Measurements from ENCODE around the gene LTK. TPM values are rescaled to one million over a fixed set of nuclear protein-coding genes. Genes with fewer than 3 reads are reported as not detected.

LTK gene
- total RNA-seq, 4 donors from 2014 or later = 13.8 to 39.0 (median 26.3) TPM; not detected in 1

DNA sequence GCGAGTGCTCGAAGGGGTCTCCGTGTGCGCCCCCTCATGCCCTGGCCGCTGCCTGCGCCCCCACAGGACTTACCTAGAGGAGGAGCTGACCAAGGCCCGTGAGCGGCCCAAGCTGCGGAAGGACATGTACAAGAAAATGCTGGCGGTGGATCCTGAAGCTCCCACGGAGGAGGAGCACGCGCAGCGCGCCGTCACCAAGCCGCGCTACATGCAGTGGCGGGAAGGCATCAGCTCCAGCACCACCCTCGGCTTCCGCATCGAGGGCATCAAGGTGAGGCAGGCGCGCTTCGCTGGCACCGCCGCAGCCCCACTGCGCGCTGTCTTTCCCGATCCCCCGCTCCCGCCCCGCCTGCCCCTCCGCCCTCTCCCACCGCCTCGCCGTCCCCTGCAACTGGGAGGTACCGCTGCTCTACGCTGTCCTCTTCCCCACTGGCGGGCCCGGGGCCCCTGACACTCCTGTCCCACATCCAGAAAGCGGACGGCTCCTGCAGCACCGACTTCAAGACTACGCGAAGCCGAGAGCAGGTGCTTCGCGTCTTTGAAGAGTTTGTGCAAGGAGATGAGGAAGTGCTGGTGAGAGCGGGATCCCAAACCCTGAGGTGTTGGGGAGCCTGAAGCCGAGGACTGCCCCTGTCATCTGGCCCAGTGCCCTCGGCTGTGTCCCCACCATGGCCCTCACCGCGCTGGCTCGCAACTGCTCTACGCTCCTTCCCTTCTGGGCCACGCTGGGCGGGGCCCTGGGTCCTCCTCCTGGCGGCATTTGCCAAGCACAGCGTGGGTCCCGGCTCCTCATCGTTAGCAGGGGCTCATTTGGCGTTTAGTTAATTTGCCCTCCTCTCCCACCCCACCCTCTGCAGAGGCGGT, 11.5 kb downstream of the LTK start:
- peaks cover 2 to 25% (median 15%) of the 10 kb centered on the region in 4 donors for H3K4me1 ChIP-seq
- H3K27ac ChIP-seq = no peak overlapping the region
- H3K9me3 ChIP-seq = no peaks in the 10 kb centered on the region
- peaks cover 0 to 6% of the 10 kb centered on the region in 2 donors for H3K27me3 ChIP-seq
- H3K4me3 ChIP-seq = peak overlapping the region in 3 of 4 donors; percentile 29 to 40 (median 40)
- peaks cover 0 to 26% (median 0%) of the 10 kb centered on the region in 3 donors for H3K36me3 ChIP-seq
- TF ChIP-seq POLR2A (IDR thresholded peaks at IDR 0.05) (no peak), CTCF (IDR thresholded peaks at IDR 0.05) (no peak)
- DNase-seq = peak in 1 of 3 donors; percentile 35

DNA sequence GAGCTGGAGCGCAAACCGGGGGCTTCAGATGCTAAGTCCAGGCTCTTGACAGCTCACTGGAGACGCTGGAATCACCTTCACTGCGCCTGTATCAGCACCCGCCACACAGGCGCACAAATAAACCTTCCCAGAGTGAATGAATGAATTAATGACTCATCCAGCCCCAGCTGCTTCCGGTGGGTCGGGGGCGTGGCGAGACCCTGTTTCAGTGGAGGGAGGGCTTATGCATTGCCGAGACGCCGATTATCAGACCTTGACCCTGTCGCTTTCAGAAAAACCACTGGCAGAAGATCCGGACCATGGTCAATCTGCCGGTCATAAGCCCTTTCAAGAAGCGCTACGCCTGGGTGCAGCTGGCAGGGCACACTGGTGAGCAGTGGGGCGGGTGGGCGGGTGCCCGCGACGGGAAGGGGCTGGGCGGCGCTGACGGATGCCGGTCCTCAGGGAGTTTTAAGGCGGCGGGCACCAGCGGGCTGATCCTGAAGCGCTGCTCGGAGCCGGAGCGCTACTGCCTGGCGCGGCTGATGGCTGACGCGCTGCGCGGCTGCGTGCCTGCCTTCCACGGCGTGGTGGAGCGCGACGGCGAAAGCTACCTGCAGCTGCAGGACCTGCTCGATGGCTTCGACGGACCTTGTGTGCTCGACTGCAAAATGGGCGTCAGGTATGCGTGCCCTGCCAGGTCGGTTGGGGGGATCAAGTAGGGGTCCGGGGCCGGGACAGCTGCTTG, 12.3 kb downstream of the LTK start:
- peaks cover 0 to 29% (median 15%) of the 10 kb centered on the region in 4 donors for H3K4me1 ChIP-seq
- no peak overlapping the region for H3K27ac ChIP-seq
- peak overlapping the region in 3 of 4 donors; percentile 29 to 40 (median 40) for H3K4me3 ChIP-seq
- H3K9me3 ChIP-seq = no peaks in the 10 kb centered on the region
- peaks cover 0 to 6% of the 10 kb centered on the region in 2 donors for H3K27me3 ChIP-seq
- no peak for TF ChIP-seq POLR2A (IDR thresholded peaks at IDR 0.05)
- no peak for TF ChIP-seq CTCF (IDR thresholded peaks at IDR 0.05)
- DNase-seq = no peak
- H3K36me3 ChIP-seq = peaks cover 0 to 26% (median 0%) of the 10 kb centered on the region in 3 donors

DNA sequence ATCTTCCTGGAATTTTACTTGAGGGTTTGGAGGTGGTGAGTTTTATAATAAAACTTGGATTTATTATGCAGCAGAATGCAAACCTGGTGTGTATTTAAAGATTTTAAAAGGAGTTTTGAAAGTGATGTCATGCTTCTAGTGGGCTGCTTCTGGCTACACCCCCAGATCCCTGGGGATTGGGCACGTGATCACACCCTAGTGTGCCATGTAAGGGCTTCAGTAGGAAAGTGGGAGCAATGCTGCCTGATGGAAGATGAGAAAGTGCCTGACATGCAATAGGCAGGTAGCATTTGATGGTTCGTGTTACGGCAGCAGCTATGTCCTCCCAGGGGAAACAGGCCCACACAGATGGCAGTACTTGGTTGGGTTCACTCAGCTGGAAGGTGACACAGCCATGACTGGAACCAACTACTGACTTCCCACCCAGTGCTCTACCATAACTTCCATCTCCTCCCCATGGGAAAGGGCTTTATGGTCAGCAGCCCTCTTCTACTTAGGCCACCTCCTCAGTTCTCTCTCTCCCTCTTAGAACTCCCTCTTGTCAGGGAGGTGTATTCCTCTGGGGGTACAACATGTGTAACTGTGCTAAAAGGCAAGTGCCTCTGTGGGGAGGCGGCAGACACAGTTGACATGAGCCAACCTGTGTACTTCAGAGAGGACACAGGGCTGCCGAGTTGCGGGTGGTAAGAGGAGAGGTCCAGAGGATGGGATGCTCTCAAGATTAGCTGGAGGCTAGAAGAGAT, 14.3 kb downstream of the LTK start:
- peaks cover 0 to 49% (median 31%) of the 10 kb centered on the region in 4 donors for H3K4me1 ChIP-seq
- peaks cover 0 to 26% (median 0%) of the 10 kb centered on the region in 3 donors for H3K36me3 ChIP-seq
- TF ChIP-seq CTCF (IDR thresholded peaks at IDR 0.05) (no peak), POLR2A (IDR thresholded peaks at IDR 0.05) (no peak)
- no peak for DNase-seq
- no peak overlapping the region for H3K4me3 ChIP-seq
- no peaks in the 10 kb centered on the region for H3K9me3 ChIP-seq
- H3K27ac ChIP-seq = no peak overlapping the region
- H3K27me3 ChIP-seq = peaks cover 0 to 6% of the 10 kb centered on the region in 2 donors

- DNase-seq = no peak
- Histone ChIP-seq H3K4me1 (peaks cover 0 to 52% (median 33%) of the 10 kb centered on the region in 4 donors), H3K36me3 (peaks cover 0 to 21% (median 0%) of the 10 kb centered on the region in 3 donors), H3K27me3 (peaks cover 0 to 6% of the 10 kb centered on the region in 2 donors), H3K4me3 (no peak overlapping the region), H3K27ac (no peak overlapping the region), H3K9me3 (no peaks in the 10 kb centered on the region)
- no peak for TF ChIP-seq CTCF (IDR thresholded peaks at IDR 0.05)
- TF ChIP-seq POLR2A (IDR thresholded peaks at IDR 0.05) = no peak
These were observed 15.0 kb downstream of the LTK start for GRCh38 chr15:41498657-41499056.
